Left ventricle myocardium superior (tissue), 1 donor: ENCODE results near the gene SFPQ. TPM values are rescaled to one million over a fixed set of nuclear protein-coding genes. Genes with fewer than 3 reads are reported as not detected.
"Not testable (repeated sequence)": the region's sequence is repeated elsewhere in the genome, so short reads cannot be mapped to it uniquely, and the experiment has no call there.

ENCODE experiments used
- ATAC-seq: fragments of 200-7000 bp; cut with Tn5 transposase; one replicate; pipeline ENCODE4 v1.9.1; 2020; ENCODE audit warnings: mild to moderate bottlenecking, moderate library complexity
- DNase-seq: peaks from one replicate; pipeline ENCODE4 v3.0.0-alpha.2; 2020
- intact Hi-C: fragments of 100-400 bp; cut with micrococcal nuclease; formaldehyde crosslinking; loops from one replicate; pipeline ENCODE4 v1.11.0; 2022
- total RNA-seq: library from RNA; stranded (reverse); fragmentation: NEBNext Ultra II Directional; extraction: Animal tissue kit (Norgen Biotek cat#: 25700); gene quantifications from one replicate; pipeline ENCODE4 v1.2.1, GENCODE V29; 2021
- donor health status: DM: no; HTN: yes; CAD: no; lungs with severe emphysema.

Gene SFPQ
- total RNA-seq, 1 donor from 2014 or later = 82.5 TPM

GRCh38 chr1:35151220-35151619, 41.7 kb downstream of the SFPQ start:
- ATAC-seq = no peak
- DNase-seq = no peak
- intact Hi-C loops = no loop called here

- intact Hi-C loops, DNase-seq, ATAC-seq: not testable (repeated sequence)
Observed at GRCh38 chr1:35145892-35146549, 46.9 kb downstream of the SFPQ start.

GRCh38 chr1:35143737-35144508, 49.0 kb downstream of the SFPQ start:
- DNase-seq = no peak
- intact Hi-C loops = no loop called here
- ATAC-seq = no peak

GRCh38 chr1:35142728-35143127, 50.2 kb downstream of the SFPQ start:
- ATAC-seq, DNase-seq, intact Hi-C loops: not testable (repeated sequence)

- intact Hi-C loops, ATAC-seq, DNase-seq: not testable (repeated sequence)
Observed at GRCh38 chr1:35142294-35142693, 50.7 kb downstream of the SFPQ start.

DNA sequence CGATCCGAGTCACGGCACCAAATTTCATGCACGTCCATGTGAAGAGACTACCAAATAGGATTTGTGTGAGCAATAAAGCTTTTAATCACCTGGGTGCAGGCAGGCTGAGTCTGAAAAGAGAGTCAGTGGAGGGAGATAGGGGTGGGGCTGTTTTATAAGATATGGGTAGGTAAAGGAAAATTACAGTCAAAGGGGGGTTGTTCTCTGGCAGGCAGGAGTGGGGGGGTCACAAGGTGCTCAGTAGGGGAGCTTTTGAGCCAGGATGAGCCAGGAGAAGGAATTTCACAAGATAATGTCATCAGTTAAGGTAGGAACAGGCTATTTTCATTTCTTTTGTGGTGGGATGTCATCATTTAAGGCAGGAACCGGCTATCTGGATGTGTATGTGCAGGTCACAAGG, 55.4 kb downstream of the SFPQ start:
- DNase-seq, intact Hi-C loops, ATAC-seq: not testable (repeated sequence)

GRCh38 chr1:35136780-35137179, 56.2 kb downstream of the SFPQ start:
- intact Hi-C loops = no loop called here
- DNase-seq (no peak), ATAC-seq (no peak)

Other genes with a start within 250 kb of the SFPQ start
- gene TMEM35B, start 207.8 kb downstream of the SFPQ start, total RNA-seq = 7.8 TPM
- 11.1 TPM for gene ZMYM6, start 161.2 kb downstream of the SFPQ start, total RNA-seq
- 4.3 TPM for gene ZMYM1, start 113.8 kb downstream of the SFPQ start, total RNA-seq
- 34.9 TPM for gene ZMYM4, start 75.6 kb upstream of the SFPQ start, total RNA-seq